HG03342 (cell line): ENCODE data around the gene CD247.

Experiments
- ATAC-seq: cut with Tn5 transposase; IDR thresholded peaks from one replicate; pipeline ENCODE4 v1.9.1; 2021; ENCODE audit warnings: mild to moderate bottlenecking, moderate library complexity; ENCODE audit not compliant: unreplicated experiment

CD247 gene

GRCh38 chr1:167463875-167464575 lies 54.3 kb downstream of the CD247 start:
- no peak for ATAC-seq

- no peak for ATAC-seq
These were observed 55.2 kb downstream of the CD247 start for GRCh38 chr1:167463080-167463479.

GRCh38 chr1:167462341-167462740 lies 56.0 kb downstream of the CD247 start:
- ATAC-seq = no peak

- ATAC-seq = no peak
These were observed 57.5 kb downstream of the CD247 start for GRCh38 chr1:167460836-167461235.

GRCh38 chr1:167457936-167458584 lies 60.3 kb downstream of the CD247 start:
- no peak for ATAC-seq

GRCh38 chr1:167456926-167457325 lies 61.4 kb downstream of the CD247 start:
- ATAC-seq = no peak

- ATAC-seq = no peak
These were observed 61.8 kb downstream of the CD247 start for GRCh38 chr1:167456524-167456923.

- ATAC-seq = peak; percentile 31
These were observed 62.4 kb downstream of the CD247 start for GRCh38 chr1:167455786-167456446.

- peak; percentile 67 for ATAC-seq
These were observed 63.2 kb downstream of the CD247 start for GRCh38 chr1:167454894-167455785.

GRCh38 chr1:167454304-167454893 lies 63.9 kb downstream of the CD247 start:
- ATAC-seq = no peak

GRCh38 chr1:167453123-167453522 lies 65.2 kb downstream of the CD247 start:
- ATAC-seq = no peak

GRCh38 chr1:167452483-167452882 lies 65.8 kb downstream of the CD247 start:
- ATAC-seq = no peak

GRCh38 chr1:167450843-167451242 lies 67.5 kb downstream of the CD247 start:
- ATAC-seq = no peak

GRCh38 chr1:167447521-167448136 lies 70.7 kb downstream of the CD247 start:
- peak; percentile 88 for ATAC-seq

- no peak for ATAC-seq
These were observed 71.4 kb downstream of the CD247 start for GRCh38 chr1:167446966-167447365.

- ATAC-seq = no peak
These were observed 74.6 kb downstream of the CD247 start for GRCh38 chr1:167443757-167444156.

- ATAC-seq = no peak
These were observed 75.3 kb downstream of the CD247 start for GRCh38 chr1:167442854-167443565.

GRCh38 chr1:167442142-167442848 lies 76.0 kb downstream of the CD247 start:
- peak; percentile 90 for ATAC-seq

- ATAC-seq = no peak
These were observed 77.1 kb downstream of the CD247 start for GRCh38 chr1:167441222-167441621.
